ENCODE measurements around the gene DLG1. TPM values are rescaled to one million over a fixed set of nuclear protein-coding genes. Genes with fewer than 3 reads are reported as not detected.

The DLG1 gene
- total and polyA plus RNA-seq, 7 experiments from 2014 or later = 27.9 to 96.5 (median 85.9) TPM

DNA sequence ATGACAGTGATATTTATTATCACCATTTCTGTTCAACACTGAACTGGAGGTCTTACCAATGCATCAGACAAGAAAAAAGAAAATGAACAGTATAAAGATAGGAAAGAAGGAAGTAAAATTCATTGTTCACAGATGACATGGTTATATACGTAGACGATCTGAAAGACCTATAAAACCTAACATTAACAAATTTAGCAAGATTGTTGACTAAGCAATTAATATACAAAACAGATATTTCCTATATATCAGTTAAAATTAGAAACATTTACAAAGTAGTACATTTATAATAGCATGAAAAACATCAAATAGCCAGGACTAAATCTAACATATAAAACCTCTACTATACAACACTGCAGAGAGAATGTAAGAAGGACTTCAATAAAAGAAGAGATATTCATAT is 176.0 kb downstream of the DLG1 start:
- ChIA-PET POLR2A (no interaction called here), CTCF (no interaction called here)
- H3K9me3 ChIP-seq (ENCODE audit: control insufficient read depth in 2 of 3, low read length in 3 of 3) = no peaks in the 10 kb centered on the region
- Mint-ChIP-seq H3K4me3 (no peak overlapping the region), H3K27me3 (no peaks in the 10 kb centered on the region), H3K9me3 (no peaks in the 10 kb centered on the region), H3K4me1 (peaks cover 0 to 11% (median 0%) of the 10 kb centered on the region in 7 donors), H3K36me3 (peaks cover 10 to 29% (median 15%) of the 10 kb centered on the region in 5 donors), H3K27ac (no peak overlapping the region)
- intact Hi-C loops (cut with micrococcal nuclease) = no loop called here
- H3K27ac ChIP-seq (ENCODE audit: low read depth, low read length) = no peak overlapping the region
- DNase-seq (no peak), ATAC-seq (no peak)
- no peaks in the 10 kb centered on the region for H3K27me3 ChIP-seq (ENCODE audit: control insufficient read depth in 2 of 2, insufficient read depth in 2 of 2, low read length in 2 of 2)
- H3K4me1 ChIP-seq (ENCODE audit: control insufficient read depth in 2 of 2, insufficient read depth in 2 of 2, low read length in 2 of 2) = no peaks in the 10 kb centered on the region
- H3K4me3 ChIP-seq (ENCODE audit: low read length) = no peak overlapping the region
- H3K36me3 ChIP-seq (ENCODE audit: control insufficient read depth in 2 of 3, insufficient read depth in 3 of 3, low read length in 3 of 3) = peaks cover 0 to 13% (median 0%) of the 10 kb centered on the region in 3 experiments

- no peaks in the 10 kb centered on the region for H3K27me3 ChIP-seq (ENCODE audit: control insufficient read depth in 2 of 2, insufficient read depth in 2 of 2, low read length in 2 of 2)
- H3K4me3 ChIP-seq (ENCODE audit: low read length) = no peak overlapping the region
- CTCF ChIA-PET = no interaction called here
- no peak overlapping the region for H3K4me3 Mint-ChIP-seq
- peaks cover 0 to 11% (median 0%) of the 10 kb centered on the region in 3 experiments for H3K36me3 ChIP-seq (ENCODE audit: control insufficient read depth in 2 of 3, insufficient read depth in 3 of 3, low read length in 3 of 3)
- no peak for ATAC-seq
- H3K9me3 ChIP-seq (ENCODE audit: control insufficient read depth in 2 of 3, low read length in 3 of 3) = no peaks in the 10 kb centered on the region
- peaks cover 0 to 9% (median 0%) of the 10 kb centered on the region in 7 donors for H3K4me1 Mint-ChIP-seq
- DNase-seq = no peak
- H3K9me3 Mint-ChIP-seq = peaks cover 0 to 1% (median 0%) of the 10 kb centered on the region in 11 donors
- POLR2A ChIA-PET = no interaction called here
- no peaks in the 10 kb centered on the region for H3K27me3 Mint-ChIP-seq
- H3K4me1 ChIP-seq (ENCODE audit: control insufficient read depth in 2 of 2, insufficient read depth in 2 of 2, low read length in 2 of 2) = no peaks in the 10 kb centered on the region
- intact Hi-C loops (cut with micrococcal nuclease) = no loop called here
- peaks cover 2 to 44% (median 26%) of the 10 kb centered on the region in 5 donors for H3K36me3 Mint-ChIP-seq
- H3K27ac ChIP-seq (ENCODE audit: low read depth, low read length) = no peak overlapping the region
- H3K27ac Mint-ChIP-seq = no peak overlapping the region
Observed at GRCh38 chr3:197117114-197117513, 181.3 kb downstream of the DLG1 start.

- no peaks in the 10 kb centered on the region for H3K9me3 ChIP-seq (ENCODE audit: control insufficient read depth in 2 of 3, low read length in 3 of 3)
- no peak overlapping the region for H3K4me3 ChIP-seq (ENCODE audit: low read length)
- Mint-ChIP-seq H3K36me3 (peaks cover 7 to 66% (median 53%) of the 10 kb centered on the region in 5 donors), H3K4me1 (peaks cover 0 to 9% (median 0%) of the 10 kb centered on the region in 7 donors), H3K27me3 (no peaks in the 10 kb centered on the region), H3K9me3 (peaks cover 0 to 2% (median 0%) of the 10 kb centered on the region in 11 donors), H3K27ac (no peak overlapping the region), H3K4me3 (no peak overlapping the region)
- intact Hi-C loops (cut with micrococcal nuclease) = no loop called here
- no peak for DNase-seq
- no peak for ATAC-seq
- no peaks in the 10 kb centered on the region for H3K4me1 ChIP-seq (ENCODE audit: control insufficient read depth in 2 of 2, insufficient read depth in 2 of 2, low read length in 2 of 2)
- POLR2A ChIA-PET = no interaction called here
- peaks cover 0 to 17% (median 0%) of the 10 kb centered on the region in 3 experiments for H3K36me3 ChIP-seq (ENCODE audit: control insufficient read depth in 2 of 3, insufficient read depth in 3 of 3, low read length in 3 of 3)
- no peak overlapping the region for H3K27ac ChIP-seq (ENCODE audit: low read depth, low read length)
- CTCF ChIA-PET = no interaction called here
- H3K27me3 ChIP-seq (ENCODE audit: control insufficient read depth in 2 of 2, insufficient read depth in 2 of 2, low read length in 2 of 2) = no peaks in the 10 kb centered on the region
Observed at GRCh38 chr3:197114007-197114406, 184.4 kb downstream of the DLG1 start.

GRCh38 chr3:197111685-197112084 is 186.7 kb downstream of the DLG1 start:
- DNase-seq (no peak), ATAC-seq (no peak)
- no peaks in the 10 kb centered on the region for H3K27me3 Mint-ChIP-seq
- H3K4me3 Mint-ChIP-seq = no peak overlapping the region
- ChIA-PET POLR2A (no interaction called here), CTCF (no interaction called here)
- intact Hi-C loops (cut with micrococcal nuclease) = no loop called here
- H3K4me3 ChIP-seq (ENCODE audit: low read length) = no peak overlapping the region
- H3K9me3 ChIP-seq (ENCODE audit: control insufficient read depth in 2 of 3, low read length in 3 of 3) = no peaks in the 10 kb centered on the region
- H3K36me3 ChIP-seq (ENCODE audit: control insufficient read depth in 2 of 3, insufficient read depth in 3 of 3, low read length in 3 of 3) = peaks cover 0 to 17% (median 4%) of the 10 kb centered on the region in 3 experiments
- H3K9me3 Mint-ChIP-seq = peaks cover 0 to 2% (median 0%) of the 10 kb centered on the region in 11 donors
- peaks cover 0 to 3% (median 0%) of the 10 kb centered on the region in 7 donors for H3K4me1 Mint-ChIP-seq
- H3K27ac ChIP-seq (ENCODE audit: low read depth, low read length) = no peak overlapping the region
- H3K27ac Mint-ChIP-seq = no peak overlapping the region
- H3K27me3 ChIP-seq (ENCODE audit: control insufficient read depth in 2 of 2, insufficient read depth in 2 of 2, low read length in 2 of 2) = no peaks in the 10 kb centered on the region
- H3K4me1 ChIP-seq (ENCODE audit: control insufficient read depth in 2 of 2, insufficient read depth in 2 of 2, low read length in 2 of 2) = no peaks in the 10 kb centered on the region
- peaks cover 7 to 71% (median 52%) of the 10 kb centered on the region in 5 donors for H3K36me3 Mint-ChIP-seq

DNA sequence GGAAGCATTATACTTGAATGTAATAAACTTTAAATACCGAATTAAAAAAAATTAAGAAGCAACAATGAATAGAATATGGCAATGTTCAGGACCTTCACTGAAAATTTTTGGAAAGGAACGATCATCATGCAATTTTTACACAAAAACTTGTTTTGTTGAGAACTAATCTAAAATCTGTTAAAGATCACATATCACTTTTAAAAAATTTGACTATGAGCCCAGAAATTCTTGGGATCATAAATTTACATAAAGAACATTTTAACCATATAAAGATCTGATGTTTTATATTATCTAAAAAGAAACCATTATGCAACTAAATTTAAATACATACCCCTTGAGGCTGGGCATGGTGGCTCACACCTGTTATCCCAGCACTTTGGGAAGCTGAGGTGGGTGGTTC is 192.6 kb downstream of the DLG1 start:
- ChIA-PET CTCF (no interaction called here), POLR2A (no interaction called here)
- Mint-ChIP-seq H3K4me3 (no peak overlapping the region), H3K27ac (no peak overlapping the region), H3K9me3 (peaks cover 0 to 2% (median 0%) of the 10 kb centered on the region in 11 donors), H3K36me3 (peaks cover 0 to 46% (median 25%) of the 10 kb centered on the region in 5 donors), H3K4me1 (no peaks in the 10 kb centered on the region), H3K27me3 (no peaks in the 10 kb centered on the region)
- Histone ChIP-seq H3K27me3 (ENCODE audit: control insufficient read depth in 2 of 2, insufficient read depth in 2 of 2, low read length in 2 of 2) (no peaks in the 10 kb centered on the region), H3K36me3 (ENCODE audit: control insufficient read depth in 2 of 3, insufficient read depth in 3 of 3, low read length in 3 of 3) (peaks cover 0 to 7% (median 6%) of the 10 kb centered on the region in 3 experiments), H3K4me1 (ENCODE audit: control insufficient read depth in 2 of 2, insufficient read depth in 2 of 2, low read length in 2 of 2) (no peaks in the 10 kb centered on the region), H3K27ac (ENCODE audit: low read depth, low read length) (no peak overlapping the region), H3K4me3 (ENCODE audit: low read length) (no peak overlapping the region), H3K9me3 (ENCODE audit: control insufficient read depth in 2 of 3, low read length in 3 of 3) (no peaks in the 10 kb centered on the region)
- no peak for DNase-seq
- intact Hi-C loops (cut with micrococcal nuclease) = no loop called here
- ATAC-seq = no peak

- H3K9me3 ChIP-seq (ENCODE audit: control insufficient read depth in 2 of 3, low read length in 3 of 3) = no peaks in the 10 kb centered on the region
- Mint-ChIP-seq H3K36me3 (peaks cover 0 to 39% (median 16%) of the 10 kb centered on the region in 5 donors), H3K4me3 (no peak overlapping the region), H3K9me3 (no peaks in the 10 kb centered on the region), H3K27me3 (no peaks in the 10 kb centered on the region), H3K27ac (no peak overlapping the region), H3K4me1 (no peaks in the 10 kb centered on the region)
- DNase-seq = no peak
- ATAC-seq = no peak
- no peaks in the 10 kb centered on the region for H3K4me1 ChIP-seq (ENCODE audit: control insufficient read depth in 2 of 2, insufficient read depth in 2 of 2, low read length in 2 of 2)
- POLR2A ChIA-PET = no interaction called here
- H3K27me3 ChIP-seq (ENCODE audit: control insufficient read depth in 2 of 2, insufficient read depth in 2 of 2, low read length in 2 of 2) = no peaks in the 10 kb centered on the region
- H3K27ac ChIP-seq (ENCODE audit: low read depth, low read length) = no peak overlapping the region
- CTCF ChIA-PET = interaction anchor here (0.6 kb wide), 1 partner anchor 675 kb away, joined by 3 read pairs; no protein-coding TSS in a partner anchor
- intact Hi-C loops (cut with micrococcal nuclease) = no loop called here
- no peak overlapping the region for H3K4me3 ChIP-seq (ENCODE audit: low read length)
- H3K36me3 ChIP-seq (ENCODE audit: control insufficient read depth in 2 of 3, insufficient read depth in 3 of 3, low read length in 3 of 3) = peaks cover 0 to 7% (median 0%) of the 10 kb centered on the region in 3 experiments
Observed at GRCh38 chr3:197104738-197105137, 193.7 kb downstream of the DLG1 start.

DNA sequence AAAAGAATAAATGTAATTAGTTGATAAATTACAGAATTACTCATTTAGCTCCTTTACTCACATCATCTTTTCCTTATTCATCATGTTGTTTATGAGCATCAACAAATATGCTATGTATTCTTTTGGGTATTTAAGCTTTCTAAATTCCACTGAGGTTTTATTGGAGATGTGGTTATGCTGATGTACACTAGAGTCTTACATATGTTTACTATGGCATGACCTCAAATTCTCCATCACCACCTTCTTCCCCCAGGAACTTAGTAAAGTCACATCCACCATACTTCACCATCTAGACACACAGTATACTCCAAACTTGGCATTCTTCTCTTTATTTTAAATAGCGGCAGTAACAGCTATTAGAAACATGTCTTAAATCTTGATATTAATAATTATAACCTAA is 194.6 kb downstream of the DLG1 start:
- DNase-seq = no peak
- intact Hi-C loops (cut with micrococcal nuclease) = no loop called here
- Histone ChIP-seq H3K27ac (ENCODE audit: low read depth, low read length) (no peak overlapping the region), H3K9me3 (ENCODE audit: control insufficient read depth in 2 of 3, low read length in 3 of 3) (no peaks in the 10 kb centered on the region), H3K36me3 (ENCODE audit: control insufficient read depth in 2 of 3, insufficient read depth in 3 of 3, low read length in 3 of 3) (peaks cover 0 to 7% (median 0%) of the 10 kb centered on the region in 3 experiments), H3K4me3 (ENCODE audit: low read length) (no peak overlapping the region), H3K27me3 (ENCODE audit: control insufficient read depth in 2 of 2, insufficient read depth in 2 of 2, low read length in 2 of 2) (no peaks in the 10 kb centered on the region), H3K4me1 (ENCODE audit: control insufficient read depth in 2 of 2, insufficient read depth in 2 of 2, low read length in 2 of 2) (no peaks in the 10 kb centered on the region)
- H3K27me3 Mint-ChIP-seq = no peaks in the 10 kb centered on the region
- no peaks in the 10 kb centered on the region for H3K9me3 Mint-ChIP-seq
- CTCF ChIA-PET = no interaction called here
- no peak overlapping the region for H3K4me3 Mint-ChIP-seq
- ATAC-seq = no peak
- POLR2A ChIA-PET = interaction anchor here (1.3 kb wide), 1 partner anchor 15 kb away, joined by 4 read pairs; no protein-coding TSS in a partner anchor
- H3K36me3 Mint-ChIP-seq = peaks cover 0 to 39% (median 17%) of the 10 kb centered on the region in 5 donors
- no peak overlapping the region for H3K27ac Mint-ChIP-seq
- H3K4me1 Mint-ChIP-seq = no peaks in the 10 kb centered on the region

Measured in naive thymus-derived CD4-positive, alpha-beta T cell (primary cell).